ENCODE measurements around the gene DCAF15.

DCAF15 gene

DNA sequence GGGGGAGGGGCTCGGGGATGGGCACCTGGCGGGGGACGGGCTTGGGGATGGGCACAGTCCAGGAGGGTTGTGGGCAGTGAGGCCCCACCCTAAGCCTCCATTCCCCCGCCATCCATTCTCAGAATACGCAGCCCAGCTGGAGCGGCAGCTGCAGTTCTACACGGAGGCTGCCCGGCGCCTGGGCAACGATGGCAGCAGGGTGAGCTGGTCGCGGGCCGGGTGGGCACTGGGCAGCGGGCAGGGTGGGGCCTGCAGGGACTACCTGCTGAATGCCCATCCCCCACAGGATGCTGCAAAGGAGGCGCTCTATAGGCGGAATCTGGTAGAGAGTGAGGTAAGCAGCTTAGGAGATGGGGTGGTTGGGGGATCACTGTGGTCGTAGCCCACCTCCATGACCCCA is 22.4 kb upstream of the DCAF15 start:
- no peak for DNase-seq (ENCODE audit: low spot score)

DNA sequence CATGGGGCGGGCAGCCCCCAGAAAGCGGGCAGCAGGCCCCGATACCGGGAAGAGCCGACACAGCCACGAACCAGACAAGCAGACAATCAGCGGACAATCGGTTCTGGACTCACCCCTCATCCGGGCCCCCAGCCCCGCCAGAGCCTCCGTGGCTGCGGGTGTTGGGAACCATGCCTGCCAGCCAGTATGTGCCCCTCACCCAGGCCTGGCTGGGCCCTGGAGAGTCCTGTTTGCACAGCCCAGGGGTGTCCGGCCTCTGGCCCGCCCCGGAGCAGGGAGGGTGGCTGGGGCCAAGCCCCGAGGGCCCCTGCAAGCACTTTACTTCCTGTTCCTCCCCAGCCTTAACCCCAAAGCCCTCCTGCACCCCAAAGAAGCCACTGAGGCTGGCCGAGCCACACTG is 21.9 kb upstream of the DCAF15 start:
- DNase-seq (ENCODE audit: low spot score): no peak

DNA sequence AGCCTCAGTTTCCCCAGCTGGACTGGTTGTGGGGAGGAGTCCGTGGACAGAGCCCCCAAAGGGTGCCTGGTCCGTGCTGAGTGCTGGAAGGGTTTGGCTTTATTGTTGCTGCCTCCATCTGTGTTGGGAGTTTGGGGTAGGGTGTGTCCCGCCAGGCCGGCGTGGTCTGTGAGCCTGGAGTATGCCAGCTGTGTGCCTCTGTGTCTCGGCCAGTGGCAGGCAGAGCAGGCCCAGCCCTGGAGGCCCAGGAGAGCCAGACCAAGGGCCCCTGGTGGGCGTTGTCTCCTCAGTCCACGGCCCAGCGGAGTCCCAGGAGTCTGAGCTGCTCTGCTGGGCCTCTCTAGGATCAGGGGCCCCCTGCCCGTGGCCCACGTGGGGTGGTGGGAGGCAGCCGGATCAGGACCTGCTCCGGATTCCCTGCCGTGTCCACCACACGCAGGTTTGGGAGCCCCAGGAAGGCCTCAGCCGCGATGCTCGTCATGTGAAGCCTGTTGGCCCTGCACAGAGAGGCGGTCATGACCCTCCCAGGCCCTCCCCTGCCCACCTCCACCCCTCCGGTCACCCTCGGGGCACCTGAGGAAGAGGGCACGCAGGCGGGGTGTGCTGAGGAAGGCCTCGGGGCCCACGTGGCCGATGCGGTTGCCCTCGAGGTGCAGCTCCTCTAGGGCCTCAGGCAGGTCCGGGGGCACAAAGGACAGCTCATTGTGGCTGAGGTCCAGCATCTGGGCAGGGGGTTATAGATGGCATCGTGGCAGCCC is 20.7 kb upstream of the DCAF15 start:
- no peak for DNase-seq (ENCODE audit: low spot score)

DNA sequence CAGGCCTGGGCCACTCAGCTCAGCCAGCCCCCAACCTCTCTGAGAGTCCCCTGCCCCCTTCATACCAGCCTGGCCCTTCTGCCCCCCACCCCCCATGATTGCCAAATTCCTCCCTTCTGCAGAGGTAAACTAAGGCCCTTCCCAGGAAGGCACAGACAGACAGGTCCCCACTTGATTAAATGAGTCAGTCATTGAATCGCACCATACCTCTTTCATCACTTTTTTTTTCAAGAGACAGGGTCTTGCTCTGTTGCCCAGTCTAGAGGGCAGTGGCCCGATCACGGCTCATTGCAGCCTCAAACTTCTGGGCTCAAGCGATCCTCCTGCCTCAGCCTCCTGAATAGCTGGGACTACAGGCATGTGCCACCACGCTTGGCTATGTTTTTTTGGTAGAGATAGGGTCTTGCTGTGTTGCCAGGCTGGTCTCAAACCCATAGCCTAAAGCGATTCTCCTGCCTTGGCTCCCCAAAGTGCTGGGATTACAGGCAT is 20.1 kb upstream of the DCAF15 start:
- no peak for DNase-seq (ENCODE audit: low spot score)

DNA sequence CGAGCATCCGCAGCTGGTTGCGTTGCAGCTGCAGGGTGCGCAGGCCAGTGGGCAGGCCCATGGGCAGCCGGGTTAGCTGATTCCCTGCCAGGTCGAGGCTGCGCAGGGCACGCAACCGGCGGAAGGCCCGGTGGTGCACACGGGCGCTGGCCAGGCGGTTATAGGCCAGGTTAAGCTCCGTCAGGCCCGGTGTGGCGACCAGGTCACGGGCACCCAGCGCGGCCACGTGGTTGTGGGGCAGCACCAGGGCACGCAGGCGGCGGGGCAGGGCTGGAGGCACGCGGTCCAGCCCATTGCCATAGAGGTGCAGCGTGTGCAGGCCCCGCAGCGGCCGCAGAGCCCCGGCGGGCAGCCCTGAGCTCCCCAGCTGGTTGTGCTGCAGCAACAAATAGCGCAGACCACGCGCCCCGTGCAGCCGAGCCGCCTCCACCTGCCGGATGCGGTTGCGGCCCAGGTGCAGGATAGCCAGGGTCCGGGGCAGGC is 19.4 kb upstream of the DCAF15 start:
- no peak for DNase-seq (ENCODE audit: low spot score)

DNA sequence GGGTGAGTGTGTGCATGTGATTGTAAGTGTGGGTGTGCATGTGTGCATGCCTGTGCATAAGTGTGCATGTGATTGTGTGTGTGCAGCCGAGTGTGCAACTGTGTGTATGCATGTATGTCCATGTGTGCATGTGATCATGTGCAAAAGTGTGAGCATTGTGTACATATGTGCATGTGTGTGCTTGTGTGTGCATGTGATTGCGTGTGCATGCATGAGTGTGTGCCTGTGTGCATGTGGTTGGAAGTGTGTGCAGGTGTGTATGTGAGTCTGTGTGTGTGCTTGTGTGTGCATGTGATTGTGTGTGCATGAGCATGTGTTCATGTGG is 17.6 kb upstream of the DCAF15 start:
- no peak for DNase-seq (ENCODE audit: low spot score)

DNA sequence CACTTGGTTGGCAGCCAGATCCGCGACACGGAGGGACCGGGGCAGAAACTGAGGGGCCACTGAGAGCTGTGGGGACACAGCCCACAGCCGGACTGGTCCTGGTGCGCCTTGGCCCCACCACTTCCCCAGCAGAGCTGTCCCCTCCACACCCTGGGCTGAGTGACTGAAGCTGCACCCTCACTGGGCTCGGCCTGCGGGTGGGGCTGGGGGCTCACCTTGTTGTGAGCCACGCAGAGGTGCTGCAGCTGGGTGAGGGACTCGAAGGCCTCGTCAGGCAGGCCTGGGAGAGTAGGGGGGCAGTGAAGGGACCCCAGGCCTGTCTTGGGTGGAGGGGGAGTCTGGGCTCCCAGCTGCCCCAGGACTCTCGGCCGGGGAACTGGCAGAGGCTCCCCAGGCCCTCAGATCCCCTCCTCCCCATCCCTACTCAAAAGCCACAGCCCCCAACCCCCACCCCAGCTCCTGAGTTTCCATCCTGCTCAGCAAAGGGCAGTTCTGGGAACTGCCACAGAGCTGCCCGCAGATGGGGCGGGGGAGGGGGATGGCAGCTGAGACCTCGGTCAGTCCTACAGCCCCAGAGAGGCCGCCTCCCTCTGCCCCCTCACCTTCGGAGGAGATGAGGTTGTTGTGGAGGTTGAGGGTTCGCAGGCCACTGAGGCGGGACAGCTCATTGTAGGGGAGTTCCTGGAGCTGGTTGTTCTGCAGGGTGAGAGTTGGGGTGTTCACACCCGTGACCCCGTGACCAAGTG is 16.4 kb upstream of the DCAF15 start:
- no peak for DNase-seq (ENCODE audit: low spot score)

DNA sequence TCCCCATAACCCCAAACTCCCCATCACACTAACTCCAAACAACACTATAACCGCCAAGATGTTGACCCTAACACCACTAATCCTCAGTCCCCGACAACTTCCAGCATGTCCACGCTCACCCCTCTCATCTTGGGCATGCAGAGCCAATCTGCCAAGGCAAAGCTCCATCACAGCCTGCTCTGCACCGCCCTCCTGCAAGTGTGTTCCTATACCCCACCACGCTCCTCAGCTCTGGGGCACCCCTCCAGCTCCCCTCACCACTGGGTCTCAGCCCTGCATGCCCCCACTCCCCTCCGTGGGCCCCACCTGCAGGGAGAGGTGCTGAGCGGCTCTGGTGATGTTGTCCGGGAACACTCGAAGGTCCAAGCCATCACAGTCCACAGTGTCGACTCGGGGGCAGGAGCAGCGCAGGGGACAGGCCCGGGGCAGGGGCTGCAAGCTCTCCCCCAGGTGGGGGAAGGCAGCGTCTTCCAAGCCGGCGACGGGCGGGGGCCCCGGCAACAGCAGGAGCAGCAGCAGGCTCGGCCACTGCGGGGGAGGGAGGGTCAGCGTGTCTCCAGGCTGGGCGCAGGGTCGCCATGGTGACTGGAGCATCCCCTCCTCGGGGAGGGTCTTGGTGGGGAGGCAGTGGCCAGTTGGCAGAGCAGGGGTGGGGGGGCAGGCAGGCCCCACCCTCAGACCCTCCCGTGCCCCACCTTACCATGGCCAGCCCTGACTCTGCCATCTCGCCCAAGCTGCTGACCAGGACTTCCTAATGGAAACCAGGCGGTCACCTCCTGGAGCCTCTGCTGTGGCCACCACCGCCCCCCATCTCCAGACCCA is 14.6 kb upstream of the DCAF15 start:
- no peak for DNase-seq (ENCODE audit: low spot score)

DNA sequence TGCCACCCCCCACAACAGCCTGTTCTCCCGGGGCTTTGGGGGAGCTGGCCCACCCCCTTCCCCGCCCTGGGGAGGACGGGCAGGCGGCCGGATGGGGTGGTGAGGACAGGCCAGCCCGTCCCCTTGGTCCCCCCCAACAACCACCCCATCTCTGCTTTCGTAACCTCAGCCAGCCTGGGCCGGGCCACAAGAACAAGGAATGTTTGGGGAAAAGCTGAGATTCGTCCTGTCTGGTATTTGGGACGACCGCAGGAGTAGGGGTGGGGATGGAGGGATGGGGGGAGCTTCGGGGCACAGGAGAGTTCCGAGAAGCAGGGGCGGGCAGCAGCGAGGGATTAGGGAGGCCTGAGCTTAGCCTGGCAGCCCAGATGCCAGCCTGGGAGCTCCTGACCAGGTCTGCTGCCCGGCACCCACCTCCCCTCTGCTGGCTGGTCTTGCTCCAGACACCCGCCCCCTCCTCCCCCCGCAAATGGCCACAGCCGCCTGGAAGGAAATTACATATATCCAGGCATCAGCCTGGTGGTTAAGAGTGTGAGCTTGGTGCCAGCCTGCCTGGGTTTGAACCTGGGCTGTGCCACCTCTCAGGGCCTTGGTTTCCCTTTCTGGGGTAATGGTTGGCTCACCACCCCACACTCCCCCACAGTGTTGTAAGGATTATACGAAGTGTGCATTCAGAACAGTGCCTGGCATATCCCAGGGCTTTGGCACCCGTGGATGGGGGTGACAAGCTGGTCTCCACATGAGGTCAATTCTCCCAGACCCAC is 13.8 kb upstream of the DCAF15 start, which contains the start of gene PODNL1:
Gene PODNL1 (minus strand): TSS at position 117 of the 764 bp plus-strand sequence. CDS start 236 bp downstream, outside the sequence.
- DNase-seq (ENCODE audit: low spot score): no peak

DNA sequence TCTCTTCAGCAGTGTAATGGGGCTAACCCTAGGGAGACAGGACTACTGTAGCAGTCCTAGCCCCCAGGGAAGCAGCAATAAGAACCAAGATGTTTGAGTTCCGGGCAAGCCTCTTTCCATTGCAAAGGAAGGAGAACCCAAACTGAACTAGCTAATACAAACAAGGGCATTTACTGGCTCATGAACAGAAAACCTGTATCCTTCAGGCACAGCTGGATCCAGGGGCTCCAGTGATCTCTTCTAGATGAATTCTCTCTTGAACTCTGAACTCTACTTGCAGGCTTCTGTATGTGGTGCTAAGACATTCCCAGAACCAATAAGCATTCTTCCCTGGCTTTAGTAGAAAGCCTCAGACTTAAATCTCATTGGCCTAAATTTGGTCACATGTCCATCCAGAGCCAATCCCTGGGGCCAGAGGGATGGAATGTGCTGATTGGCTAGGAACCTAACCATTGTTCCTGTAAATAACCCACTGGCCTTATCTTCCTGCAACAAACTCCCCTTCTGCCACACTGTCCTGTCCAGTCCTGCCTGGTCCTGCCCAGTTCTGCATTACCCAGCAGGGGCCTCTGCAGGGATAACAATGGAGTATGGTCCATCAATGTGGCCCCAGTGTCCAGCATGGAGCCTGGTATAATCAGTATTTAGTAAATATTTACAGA is 10.2 kb upstream of the DCAF15 start:
- DNase-seq (ENCODE audit: low spot score): no peak

DNA sequence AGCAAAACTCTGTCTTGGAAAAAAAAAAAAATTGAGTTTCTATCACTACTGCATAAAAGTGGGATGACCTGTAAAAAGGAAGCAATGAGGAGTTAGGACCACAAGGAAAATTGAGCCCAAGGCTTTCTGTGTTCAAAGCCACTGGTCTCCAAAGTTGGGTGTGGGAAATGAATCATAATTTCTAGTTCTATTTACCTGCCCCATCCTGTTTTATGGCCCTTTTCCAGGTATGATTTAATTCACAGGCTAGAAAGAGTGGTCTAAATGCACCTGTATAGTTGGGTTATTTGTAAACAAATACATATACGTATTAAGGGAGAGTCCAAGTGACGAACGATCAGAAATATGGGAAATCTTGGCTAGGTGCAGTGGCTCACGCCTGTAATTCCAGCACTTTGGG is 5.9 kb upstream of the DCAF15 start:
- DNase-seq (ENCODE audit: low spot score): no peak

DNA sequence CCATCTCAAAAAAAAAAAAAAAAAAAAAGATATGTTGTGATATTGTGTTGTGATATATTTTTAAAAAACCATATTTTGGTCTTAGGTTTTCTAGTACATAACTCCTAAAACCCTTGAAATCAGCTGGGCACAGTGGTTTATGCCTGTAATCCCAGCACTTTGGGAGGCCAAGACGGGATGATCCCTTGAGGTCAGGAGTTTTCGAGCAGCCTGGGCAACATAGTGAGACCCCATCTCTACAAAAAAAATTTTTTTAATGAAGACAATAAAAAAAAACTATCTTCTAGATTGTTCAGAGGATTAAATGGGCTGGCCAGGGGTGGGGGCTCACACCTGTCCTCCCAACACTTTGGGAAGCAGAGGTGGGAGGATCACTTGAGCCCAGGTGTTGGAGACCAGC is 1.3 kb upstream of the DCAF15 start:
- no peak for DNase-seq (ENCODE audit: low spot score)

DNA sequence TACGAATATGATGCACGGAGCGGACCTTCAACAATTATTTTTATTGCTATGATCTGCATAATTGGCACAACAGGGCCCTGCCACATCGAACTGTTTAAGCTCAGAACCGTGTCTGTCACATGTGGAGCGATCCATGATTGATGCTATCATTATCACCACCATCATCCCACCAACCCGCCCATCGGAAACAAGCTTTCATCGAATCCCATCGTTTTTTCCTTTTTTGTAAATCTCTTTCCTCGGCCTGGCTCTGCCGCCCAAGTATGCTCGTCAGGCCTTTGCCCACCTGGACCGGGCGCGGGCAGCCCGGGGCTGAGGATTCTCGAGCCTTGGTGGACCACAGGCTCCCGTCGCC is 533 bp upstream of the DCAF15 start:
- no peak for DNase-seq (ENCODE audit: low spot score)

DNA sequence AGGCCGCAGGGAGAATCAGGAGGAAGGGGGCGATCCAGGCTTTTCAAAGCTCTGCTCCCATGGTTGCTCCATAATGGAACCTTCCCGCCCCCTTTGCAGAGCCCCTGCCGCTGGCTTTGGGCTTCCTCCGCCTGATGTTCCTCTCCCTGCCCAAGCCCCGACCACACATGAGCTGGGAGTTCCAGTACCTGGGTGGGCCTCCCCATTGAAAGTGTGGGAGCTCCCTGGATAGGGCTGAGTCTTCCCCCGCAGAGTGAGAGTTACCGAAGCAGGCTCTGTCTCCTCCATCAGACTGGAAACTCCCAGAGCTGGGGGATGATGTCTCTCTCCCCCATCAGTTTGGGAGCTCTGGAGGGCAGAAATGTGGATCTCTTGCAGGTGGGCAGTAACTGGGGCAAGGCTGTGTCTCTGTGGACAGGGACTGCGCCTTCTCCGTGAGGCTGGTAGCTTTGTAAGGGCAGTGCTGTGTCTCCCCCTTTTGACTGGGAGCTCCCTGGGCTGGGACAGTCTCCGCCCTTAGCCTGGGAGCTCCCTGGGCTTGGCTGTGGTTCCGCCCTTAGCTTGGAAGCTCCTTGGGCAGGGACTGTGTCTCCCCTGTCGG is 722 bp downstream of the DCAF15 start:
- DNase-seq (ENCODE audit: low spot score): no peak

DNA sequence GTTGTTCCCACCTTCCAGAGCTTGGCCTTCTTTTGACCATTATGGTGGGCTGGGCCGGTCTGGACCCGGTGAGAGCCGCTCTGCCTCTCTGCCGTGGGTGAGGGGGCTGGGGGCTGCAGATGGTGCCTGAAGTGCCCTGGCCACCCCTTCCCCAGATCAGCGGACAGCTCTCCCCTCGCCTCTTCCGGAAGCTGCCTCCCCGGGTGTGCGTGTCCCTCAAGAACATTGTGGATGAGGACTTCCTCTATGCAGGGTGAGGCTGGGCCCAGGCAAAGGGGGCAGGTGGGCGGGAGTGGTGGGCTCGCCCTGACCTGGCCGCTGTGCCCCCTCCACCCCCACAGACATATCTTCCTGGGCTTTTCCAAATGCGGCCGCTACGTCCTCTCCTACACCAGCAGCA is 1.9 kb downstream of the DCAF15 start:
- no peak for DNase-seq (ENCODE audit: low spot score)

DNA sequence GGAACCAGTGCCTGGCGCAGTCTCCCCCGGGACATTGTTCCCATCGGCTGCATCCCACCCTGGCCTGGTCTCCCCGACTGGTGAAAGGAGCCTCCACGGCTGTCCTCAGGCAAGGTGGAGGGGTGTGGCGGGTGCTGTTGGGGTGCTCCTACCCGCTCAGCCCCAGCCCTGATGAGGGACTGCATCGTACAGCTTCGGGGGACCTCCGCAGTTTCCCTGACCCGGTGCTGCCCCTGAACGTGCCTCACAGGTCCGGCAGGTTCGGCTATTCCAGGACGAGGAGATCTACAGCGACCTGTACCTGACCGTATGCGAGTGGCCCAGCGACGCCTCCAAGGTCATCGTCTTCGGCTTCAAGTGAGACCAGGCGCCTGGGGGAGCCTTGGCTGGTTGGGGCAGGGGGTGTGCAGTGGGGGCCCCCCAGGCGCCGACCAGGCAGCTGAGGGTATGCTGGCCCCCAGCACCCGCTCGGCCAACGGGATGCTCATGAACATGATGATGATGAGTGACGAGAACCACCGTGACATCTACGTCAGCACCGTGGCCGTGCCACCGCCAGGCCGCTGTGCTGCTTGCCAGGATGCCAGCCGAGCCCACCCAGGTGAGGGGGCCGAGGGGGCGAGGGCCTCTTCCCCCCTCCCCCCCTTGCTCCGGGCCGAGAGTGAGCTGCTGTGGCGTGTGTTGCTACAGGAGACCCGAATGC is 3.5 kb downstream of the DCAF15 start:
- no peak for DNase-seq (ENCODE audit: low spot score)

DNA sequence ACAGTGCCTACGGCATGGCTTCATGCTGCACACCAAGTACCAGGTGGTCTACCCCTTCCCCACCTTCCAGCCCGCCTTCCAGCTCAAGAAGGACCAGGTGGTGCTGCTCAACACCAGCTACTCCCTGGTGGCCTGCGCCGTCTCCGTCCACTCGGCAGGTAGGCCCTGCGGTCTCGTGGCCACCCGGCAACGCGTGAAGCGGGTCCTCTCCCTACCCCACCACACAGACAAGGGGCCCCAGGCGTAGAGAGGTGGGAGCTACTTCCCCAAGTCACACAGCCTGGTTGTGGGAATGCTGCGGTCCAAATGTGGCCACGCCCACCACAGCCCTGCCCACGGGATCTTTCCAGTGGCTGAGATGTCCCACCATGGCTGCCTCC is 4.0 kb downstream of the DCAF15 start:
- no peak for DNase-seq (ENCODE audit: low spot score)

DNA sequence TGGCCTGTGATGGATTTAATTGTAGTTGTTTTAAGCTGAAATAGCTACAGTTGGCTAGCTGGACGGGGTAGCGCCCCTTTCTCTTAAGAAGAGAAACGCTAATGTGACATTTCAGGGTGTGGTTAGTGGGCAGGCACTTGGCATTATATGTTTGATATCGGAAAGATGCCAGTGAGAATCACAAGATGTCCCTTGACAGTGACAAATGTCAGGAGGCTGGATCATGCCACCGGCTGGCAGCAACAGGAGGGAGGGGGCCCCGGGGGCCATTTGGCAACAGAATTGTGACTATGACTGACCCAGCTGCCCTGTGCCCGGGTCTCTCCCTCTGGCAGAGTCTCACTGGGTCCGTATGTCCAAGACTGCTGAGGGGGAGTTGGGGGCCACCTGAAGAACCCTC is 4.7 kb downstream of the DCAF15 start:
- DNase-seq (ENCODE audit: low spot score): no peak

DNA sequence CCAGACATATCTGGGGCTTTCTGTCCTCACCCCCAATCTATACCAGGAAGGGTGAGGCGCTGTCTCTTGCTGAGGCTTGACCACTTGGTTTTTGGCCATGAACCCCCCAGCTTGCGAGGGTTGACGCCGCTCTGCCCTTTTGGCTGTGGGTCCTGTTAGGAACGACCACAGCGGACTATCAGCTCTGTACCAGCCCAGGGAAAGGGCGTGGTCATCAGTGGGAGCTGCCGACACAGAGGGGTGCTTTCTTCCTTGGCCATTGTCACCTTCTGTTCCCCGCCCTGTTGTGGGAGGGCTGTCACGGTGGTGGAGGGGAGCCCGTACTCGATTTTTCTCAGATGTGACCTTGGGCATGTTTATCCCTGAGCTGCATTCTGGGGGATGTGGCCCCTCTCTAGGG is 5.7 kb downstream of the DCAF15 start:
- no peak for DNase-seq (ENCODE audit: low spot score)
